ENCODE results near the gene MEGF10.
"Not testable (repeated sequence)": the region's sequence is repeated elsewhere in the genome, so short reads cannot be mapped to it uniquely, and the experiment has no call there.

MEGF10 gene

DNA sequence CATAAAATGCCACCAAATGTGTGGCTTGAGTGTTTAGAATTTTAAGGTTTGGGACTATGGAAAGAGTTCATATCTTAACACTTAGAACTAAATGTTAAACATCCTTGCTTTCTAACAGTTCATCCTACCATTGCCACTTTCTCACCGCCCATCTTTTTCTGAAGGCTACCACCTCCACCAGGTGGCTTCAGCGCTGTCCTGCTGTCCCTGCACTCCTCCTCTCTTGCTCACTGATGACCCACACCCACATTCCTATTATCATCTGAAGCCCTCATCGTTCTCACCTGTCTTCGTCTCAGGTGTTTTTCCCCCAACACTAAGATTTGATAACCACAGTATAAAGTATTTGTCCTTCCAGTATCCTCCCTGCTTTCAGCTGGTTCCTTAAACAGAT lies 7.4 kb downstream of the MEGF10 start:
- DNase-seq, result no peak

DNA sequence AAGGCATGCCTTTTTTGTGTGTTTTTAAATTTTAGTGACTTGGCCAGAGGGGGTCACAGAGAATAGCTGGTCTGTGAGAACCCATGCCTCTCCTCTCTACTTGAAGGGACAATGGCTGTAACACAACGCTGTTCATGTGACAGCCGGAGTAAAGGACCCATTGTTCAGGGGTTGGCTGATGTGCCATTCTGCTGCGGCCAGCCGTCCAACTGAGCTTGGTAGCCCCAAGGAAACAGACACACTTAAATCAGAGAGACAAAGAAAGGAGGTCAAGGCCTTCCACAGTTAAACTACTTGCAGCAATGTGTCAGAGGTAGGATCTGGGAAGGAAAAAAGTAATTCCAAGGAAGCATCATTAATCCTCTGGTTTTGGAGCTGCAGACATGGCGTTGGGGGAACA lies 8.1 kb downstream of the MEGF10 start:
- no peak for DNase-seq

DNA sequence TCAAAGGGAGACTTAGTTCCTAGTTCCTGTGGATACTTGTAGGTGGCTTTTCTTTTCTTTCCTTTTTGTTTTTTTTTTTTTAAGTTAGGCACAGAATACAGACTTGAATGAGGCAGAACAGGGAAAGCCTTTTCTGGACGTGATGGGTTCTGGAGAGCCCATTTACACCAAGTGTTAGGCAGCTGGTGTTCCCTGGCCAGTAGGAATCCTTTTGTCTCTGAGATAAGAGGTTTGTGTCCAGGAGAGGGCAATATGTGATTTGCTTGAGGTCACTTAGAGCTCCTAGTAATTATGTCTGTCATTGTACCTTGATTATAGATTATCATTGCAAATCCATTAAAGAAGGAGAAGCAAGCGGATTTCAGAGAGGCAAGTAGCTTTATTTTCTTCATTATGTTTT lies 9.1 kb downstream of the MEGF10 start:
- no peak for DNase-seq

DNA sequence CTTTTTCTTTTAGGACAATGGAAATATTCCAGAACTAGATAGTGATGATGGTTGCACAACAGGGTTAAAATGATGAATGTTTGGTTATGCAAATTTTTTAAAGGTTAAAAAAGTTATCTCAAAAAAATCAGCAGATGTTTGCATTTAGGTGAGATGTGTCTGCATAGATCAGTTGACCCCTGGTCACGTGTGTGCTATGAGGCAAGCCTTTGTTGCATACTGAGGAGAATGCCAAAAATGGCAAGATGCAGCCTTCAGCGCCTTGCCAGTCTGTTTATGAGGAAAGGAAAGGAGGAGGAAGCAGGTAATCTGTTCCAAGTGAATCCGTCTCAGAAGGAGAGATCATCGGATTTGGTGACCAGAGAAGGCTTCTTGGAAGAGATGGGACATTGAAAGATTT lies 11.9 kb downstream of the MEGF10 start:
- no peak for DNase-seq

DNA sequence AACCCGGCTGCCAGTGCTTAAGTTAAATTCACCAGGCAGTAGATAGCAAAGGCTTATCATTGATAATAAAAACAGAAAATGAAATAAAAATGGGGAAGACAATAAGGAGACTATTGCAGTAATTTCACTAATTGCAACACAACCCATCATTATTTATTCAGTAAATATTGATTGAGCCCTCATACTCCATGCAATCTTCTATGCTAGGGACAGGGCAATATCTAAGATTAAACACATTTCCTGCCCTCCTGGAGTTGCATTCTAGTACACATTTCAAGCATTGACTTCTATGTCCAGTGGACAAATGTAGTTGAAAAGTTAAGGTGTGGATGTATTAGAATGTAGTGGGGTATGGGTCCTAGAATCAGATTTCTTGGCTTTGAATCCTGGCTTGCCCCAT lies 12.8 kb downstream of the MEGF10 start:
- DNase-seq, result no peak

DNA sequence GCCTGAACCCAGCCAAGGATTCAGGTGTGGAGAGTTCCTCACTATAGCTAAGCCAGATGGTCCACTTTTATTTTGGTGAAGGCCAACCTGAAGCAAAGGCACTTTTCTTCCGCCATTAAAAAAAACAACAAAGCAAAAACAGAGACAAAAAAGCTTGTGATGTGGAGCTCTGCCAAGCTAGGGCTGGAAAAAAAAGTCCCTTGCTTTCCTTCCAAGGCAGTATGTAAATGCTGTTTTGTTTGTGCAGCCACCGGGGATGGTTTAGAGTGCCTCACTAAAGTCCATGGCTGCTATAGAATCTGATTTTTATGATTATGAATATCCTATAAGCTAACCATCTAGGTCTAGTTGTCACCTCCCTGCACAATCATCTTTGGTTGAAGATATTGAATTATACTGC lies 14.9 kb downstream of the MEGF10 start:
- DNase-seq, result no peak

DNA sequence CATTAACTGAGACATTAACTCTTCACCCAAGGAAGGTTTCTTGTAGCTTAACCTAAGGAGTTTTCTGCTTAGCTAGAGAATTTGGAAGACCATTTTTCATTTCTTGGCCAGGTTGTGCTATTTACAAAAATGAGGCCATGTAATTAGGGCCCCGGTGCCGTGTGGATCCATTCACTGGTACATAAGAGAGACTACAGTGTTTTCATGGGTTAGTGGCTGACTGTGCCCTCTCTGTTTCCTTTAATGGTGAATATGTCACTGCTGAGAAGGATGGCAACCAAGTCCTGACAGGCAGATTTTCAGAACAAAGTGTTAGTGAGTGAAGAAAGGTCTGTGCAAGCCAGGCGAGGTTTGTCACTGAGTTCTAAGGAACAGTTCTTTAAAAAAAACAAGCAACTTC lies 15.4 kb downstream of the MEGF10 start:
- DNase-seq, result no peak

DNA sequence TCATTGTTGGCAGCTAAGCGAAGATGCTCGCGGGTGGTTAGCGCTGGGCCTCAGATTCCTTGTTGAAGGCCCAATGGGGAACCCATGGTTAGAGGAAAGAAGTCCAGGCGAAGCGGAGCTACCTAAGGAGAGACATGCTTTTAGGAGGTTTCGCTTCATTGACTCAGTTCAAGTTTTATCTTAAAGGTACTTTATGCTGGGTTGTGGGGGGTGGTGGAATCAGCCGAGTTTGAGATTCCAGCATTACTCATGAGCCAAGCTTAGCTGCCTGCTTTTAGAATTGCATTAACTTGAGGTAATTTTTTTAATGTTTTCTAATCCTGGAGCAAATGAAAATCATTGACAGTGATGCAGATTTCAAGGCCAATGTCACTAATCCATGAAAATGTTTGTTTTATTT lies 16.1 kb downstream of the MEGF10 start:
- no peak for DNase-seq

DNA sequence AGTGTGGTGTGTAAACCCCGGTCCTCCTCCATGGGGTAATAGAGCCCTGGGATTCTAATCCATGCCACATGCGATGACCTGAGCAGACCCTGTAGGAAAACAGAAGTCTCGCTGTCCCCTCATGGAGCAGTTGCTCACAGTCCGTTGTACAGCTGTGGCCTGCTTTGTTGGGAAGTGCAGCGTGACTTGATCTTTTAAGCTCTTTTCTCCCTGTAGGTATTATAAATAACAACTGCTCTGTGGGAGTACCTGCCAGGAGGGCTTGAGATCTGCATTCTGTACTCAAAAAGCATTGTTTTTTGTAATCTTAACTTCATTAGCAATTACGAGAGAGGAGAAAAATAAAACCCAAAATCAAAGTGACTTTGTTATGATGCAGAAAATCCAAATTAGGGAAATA lies 17.3 kb downstream of the MEGF10 start:
- no peak for DNase-seq

DNA sequence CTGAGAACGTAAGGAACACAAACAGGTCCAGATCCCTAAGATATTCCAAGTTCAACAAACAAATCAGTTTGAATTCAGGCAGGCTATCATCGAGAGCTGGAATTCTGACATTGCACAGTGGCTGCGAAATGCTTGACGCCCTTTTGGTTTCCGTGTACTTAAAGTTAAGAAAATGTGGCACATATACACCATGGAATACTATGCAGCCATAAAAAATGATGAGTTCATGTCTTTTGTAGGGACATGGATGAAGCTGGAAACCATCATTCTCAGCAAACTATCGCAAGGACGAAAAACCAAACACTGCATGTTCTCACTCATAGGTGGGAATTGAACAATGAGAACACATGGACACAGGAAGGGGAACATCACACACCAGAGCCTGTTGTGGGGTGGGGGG lies 17.7 kb downstream of the MEGF10 start:
- DNase-seq, result not testable (repeated sequence)

DNA sequence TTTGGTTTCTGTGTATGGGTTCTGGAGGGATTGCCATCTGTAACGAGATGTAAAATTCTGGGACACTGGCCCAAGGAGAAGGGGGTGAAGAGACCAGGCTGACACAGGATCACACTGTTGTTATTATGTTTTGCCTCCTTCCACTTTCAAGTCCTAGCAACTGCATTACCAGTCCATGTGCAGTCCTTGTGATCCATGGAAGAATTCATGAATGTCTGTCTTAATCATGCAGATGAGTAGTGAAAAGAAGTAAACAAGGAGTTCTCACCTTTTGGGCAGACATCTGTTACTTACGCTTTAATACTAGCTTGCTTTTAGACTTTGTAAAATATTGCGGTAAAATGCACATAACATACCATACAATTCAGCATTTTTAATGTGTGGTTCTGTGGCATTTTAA lies 18.3 kb downstream of the MEGF10 start:
- DNase-seq, result no peak

DNA sequence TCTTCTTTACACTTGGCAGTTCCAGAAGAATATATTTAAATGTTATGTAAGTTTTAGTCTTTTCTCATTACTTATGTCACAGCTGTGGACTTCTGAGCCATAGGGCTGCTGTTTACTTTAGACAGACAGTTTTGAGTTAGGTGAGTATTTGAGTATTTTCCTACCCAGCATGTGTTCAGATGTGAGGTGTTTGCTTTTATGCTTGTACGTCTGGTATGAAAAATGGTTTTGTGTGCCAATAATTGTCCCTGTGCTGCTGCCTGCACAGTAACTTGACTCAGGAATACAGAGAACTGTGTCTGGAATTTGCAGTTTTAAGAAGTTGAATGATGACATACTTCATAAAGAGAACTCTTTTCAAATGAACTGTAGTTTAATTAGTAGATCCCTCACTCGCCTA lies 20.8 kb downstream of the MEGF10 start:
- no peak for DNase-seq

DNA sequence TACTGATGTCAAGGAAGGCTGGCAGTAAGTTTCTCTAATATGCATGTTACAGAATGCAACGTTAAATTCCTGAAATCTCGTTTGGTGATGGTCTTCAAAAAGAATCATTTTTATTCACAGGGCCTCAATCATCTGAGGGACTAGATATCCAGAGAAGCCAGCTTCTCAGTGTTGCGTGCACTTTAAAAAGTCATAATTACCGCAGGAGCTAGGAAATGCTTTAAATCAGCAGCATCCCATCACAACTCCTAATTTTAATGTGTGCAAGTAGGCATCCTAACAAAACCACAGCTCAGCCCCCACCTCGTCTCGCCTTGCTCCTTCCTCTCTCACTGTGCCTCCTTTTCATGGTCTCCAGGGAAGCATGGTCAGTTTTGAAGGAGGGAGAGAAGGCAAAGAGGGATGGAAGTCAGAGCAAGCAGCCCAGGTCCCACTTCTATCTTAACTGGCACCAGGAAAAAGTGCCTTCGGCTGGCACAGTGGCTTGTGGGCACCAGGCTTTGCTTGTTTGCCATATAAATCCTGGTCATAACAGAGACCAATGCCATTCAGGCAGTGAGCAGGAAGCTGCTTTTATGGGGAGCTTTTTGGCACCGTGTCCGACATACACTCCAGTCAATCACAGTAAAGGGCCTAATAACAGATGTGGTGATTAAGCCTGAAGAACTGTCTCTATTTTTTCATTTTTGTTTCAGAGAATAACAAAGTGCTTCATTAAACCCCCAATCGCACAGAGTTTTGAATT lies 21.4 kb downstream of the MEGF10 start:
- DNase-seq, result no peak

DNA sequence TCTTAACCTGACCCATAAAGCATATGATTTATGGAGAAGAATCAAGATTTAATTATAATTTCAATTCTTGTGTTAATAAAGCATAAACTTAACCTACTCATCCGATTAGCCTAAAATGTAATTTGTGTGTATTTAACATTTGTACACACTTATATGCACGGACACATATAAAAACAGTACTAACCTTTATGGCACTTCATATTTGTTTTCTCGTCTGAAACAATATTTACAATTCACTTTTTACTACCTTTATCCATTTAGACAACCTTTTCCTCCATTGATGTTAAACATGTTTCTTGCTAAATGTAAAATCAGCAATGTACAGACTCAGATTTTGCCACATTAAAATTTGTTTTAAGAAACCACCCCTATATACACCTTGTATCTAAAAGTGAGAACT lies 22.8 kb downstream of the MEGF10 start:
- DNase-seq, result no peak

DNA sequence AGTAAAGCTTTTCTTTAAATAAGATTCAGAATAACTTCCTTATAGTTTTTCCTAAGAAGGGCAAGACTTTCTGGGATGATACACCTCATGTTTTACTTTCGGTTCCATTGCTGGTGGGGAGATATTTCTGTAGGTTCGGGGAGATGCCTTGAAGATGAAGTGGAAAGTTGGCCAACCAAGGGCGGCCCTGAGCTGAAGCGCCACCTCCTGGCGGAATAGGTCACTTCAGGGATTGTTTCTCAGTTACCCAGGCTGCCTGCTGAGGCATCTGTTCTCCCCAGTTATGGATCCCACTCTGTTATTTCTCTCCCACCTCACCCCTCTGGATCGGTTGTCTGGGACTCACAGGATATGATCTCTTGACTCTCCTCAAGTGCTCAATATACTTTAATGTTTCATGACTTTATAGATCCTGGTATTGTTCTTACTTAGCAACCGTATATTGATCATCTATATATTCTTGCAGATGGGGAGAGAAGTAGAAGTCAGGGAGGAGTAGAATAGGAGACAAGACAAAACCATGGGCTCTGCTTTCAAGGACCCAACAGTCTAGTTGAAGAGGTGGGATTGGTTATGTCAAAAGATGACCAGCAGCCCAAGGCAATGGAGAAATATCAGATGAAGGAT lies 23.4 kb downstream of the MEGF10 start:
- DNase-seq, result peak; percentile 58 to 61

DNA sequence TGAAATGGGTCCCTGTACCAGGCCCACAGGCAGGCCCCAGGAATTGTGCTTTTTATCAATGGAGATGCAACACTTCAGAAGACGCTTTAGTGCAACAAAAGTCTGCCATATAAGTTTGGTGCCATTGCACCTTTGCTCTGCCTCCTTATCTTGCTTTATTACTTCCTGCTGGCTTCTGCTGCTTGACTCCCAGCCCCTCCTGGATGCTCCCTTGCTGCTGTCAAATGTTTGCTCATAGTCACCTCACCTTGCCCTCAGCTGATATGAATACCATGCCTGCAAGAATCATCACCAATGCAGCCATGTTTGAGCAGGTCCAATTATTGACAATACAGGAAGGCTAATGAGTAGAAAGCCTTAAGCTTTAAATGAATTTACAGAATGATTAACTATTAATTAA lies 25.4 kb downstream of the MEGF10 start:
- DNase-seq, result no peak

DNA sequence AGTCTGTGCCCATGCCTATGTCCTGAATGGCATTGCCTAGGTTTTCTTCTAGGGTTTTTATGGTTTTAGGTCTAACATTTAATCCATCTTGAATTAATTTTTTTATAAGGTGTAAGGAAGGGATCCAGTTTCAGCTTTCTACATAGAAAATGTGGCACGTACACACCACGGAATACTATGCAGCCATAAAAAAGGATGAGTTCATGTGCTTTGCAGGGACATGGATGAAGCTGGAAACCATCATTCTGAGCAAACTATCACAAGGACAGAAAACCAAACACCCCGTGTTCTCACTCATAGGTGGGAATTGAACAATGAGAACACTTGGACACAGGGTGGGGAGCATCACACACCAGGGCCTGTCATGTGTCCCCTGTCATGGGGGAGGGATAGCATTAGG lies 26.8 kb downstream of the MEGF10 start:
- not testable (repeated sequence) for DNase-seq

DNA sequence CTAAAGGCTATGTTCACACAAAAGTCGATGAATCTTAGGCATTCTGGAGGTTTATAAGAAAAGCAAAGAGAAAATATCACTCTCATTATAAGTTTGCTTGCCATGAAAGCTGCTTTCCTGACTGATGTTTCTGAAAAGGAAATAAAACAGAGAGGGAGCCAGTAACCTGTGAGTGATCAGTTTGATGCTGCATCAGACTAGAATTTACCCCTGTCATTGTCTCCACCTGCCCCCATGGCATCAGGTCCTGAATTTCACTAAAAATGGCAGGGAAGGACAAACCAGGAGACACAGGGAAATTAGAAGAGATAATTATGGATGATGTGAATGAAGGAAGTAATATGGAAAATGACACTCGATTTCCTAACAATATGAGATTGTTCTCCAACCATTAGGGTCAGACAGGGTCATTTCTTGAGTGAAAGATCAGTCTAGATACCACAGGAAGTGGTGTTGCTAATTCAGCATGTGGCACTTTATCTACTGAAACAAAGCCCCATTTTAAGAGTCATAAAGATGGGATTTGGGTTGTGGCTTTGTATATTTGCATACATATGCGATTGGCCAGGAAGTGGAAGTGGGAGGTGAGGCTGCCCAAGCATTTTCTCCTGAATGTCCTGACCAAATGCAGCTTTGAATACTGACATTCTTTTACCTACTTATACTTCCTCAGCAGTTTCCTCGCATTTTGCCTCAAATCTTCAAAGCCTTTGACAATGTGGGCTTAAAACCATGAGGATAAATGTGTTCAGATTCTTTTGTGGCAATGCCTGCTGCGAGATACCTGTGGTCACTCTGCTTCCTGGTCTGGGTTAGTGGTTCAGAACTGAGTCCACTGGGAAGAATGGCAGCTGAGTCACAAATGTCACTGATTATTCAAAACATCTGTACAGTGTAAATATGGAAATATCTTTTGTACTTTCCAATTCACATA lies 29.7 kb downstream of the MEGF10 start:
- no peak for DNase-seq

DNA sequence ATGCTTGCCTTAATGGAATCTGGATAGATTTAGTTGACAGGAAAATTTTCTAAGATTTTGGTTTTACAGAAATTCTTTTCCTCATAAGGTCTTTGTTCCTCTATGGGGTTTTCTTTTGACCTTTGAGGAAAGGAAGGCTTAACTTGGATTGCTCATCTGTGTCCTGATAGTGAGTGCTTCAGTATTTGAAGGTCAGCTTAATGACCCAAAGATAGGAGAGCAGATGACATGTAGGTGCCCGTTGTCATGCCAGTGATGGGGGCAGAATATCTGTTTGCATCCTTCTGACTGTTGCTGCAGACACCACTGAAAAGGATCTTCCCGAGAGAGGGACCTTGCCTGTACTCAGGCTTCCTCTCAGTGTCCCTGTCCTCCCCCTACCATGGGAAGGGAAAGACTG lies 30.9 kb downstream of the MEGF10 start:
- DNase-seq, result no peak

DNA sequence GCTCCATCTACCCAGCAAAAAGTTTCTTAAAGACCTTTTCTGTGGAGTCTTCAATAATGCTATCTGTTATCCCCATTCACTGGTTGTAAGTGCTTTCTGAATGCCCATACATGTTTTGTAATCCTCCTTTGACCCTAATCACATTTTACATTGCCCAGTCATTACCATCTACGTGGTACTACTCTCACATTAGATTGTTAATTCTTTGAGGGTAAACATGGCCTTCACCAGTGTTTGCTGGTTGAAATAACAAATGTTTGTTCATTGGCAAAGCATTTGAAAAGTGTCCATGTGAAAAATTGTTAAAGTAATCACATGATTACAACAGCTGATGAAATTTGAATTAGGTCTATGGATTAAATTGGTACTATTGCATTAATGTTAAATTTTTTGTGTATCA lies 31.8 kb downstream of the MEGF10 start:
- no peak for DNase-seq

DNA sequence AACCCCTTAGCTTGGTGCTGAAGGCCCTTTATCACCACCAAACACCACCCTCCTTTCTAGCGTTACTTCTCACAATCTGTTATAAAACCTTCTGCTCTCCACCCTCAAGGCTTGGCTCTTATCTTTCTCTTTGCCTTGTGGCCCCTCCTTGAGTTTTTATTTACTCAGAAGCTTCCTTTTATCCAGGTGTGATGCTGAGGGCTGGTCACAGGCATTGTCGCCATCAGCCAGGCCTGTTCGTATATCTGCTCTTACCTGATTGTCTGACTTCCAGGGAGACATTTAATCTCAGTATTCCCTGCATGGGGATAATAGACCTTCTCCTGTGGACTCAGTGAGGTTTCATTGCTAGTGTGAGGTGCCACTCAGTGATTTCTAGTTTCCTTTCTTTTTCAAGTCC lies 34.2 kb downstream of the MEGF10 start:
- DNase-seq, result no peak

DNA sequence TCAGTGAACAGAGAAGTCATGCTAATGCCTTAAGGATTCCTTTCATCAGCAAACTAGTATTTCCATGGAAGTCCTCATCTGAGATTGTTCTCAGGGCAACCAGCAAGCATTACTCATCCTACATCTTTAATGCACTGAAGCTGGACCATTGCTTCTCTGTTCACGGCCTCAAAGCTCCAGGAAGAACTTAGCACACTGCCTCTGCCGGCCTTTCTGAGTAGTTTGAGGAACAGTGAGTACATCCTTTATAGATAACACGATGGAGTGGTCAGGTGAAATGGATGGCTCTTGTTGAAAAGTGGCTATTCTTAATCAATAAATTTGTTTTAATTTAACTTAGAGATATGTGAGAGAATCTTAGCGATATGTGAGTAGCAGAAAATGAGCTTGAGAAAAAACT lies 35.8 kb downstream of the MEGF10 start:
- no peak for DNase-seq

DNA sequence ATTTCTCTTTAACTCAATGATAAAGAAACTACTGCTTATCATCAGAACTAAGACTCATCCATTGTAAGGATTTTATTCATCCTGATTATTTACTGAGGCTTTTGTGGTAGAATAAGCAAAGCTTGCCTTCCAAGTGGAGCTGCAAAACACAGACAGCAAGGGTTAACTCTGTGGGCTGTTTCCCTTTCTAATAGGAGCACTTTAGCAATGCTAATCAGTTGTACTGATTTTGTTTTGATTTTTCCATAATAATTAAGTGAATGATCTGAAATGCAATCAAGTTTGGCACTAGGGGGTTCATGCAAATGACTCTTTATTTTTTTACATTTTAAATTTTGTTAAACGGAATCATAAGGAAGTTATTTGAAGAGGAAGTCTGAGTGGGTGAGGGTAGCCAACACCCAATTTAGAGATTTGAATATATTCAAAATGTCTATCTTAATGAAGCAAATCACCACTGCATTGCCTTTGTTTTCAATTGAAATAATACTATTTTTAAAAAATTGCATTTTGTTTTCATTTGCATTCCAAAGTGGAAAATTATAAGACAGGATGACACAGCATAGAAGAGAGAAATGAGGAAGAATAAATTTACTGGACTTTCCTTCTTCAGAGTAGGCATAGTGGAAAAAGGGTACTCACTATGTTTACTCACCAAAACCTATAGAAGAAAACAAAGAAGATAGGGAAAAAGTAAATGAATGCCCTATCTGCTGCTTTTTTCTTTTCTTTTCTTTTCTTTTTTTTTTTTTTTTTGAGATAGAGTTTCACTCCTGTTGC lies 36.6 kb downstream of the MEGF10 start:
- DNase-seq, result no peak

Data from CD4-positive, alpha-beta T cell treated with Interleukin-4 for 1 hour (primary cell).